Fibroblast of skin of right quadriceps (primary cell): ENCODE measurements around the gene LSM2.

ENCODE experiments used
- DNase-seq: peaks from one replicate; pipeline ENCODE4 v3.0.0-alpha.2; 2013

Gene LSM2

DNA sequence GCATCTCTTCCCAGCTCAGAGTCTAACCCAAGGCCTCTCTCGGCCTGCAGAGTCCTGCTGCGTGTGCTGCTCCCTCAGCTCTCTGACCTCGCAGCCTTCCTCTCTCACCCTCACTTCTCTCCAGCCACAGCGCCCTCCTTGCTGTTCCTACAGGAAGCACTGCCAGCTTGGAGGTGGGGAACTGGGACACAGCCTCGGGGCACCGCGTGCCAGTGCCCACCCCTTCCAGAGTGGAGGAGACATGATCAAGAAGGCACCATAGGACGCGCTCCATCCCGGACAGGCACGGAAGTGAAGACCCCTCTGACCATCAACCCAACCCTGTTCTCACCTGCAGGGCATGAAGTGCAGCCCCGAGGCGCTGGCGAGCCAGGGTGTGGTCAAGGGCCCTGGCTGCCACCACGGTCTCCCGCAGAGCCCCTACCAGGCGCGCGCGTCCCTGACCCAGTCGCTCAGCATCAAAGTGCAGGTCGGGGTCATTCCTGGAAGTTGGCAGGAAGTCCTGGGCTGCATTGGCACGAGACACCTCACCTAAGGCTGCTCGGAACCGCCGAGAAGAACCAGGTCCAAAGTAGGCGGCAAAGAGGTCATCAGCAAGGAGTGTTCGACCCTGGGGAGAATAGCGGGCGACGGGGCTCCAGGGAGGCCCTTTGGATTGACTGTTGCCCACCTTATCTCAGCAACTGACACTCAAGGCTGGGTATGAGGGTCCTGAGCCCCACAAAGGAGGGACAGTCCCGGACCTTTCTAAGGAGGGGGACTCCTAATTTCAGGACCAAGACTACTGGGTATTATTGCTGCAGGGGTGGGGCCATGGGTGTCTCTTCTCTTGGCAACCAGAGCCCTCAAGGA is 30.9 kb downstream of the LSM2 start:
- DNase-seq, result no peak

GRCh38 chr6:31775184-31775583 is 31.6 kb downstream of the LSM2 start:
- DNase-seq, result no peak

GRCh38 chr6:31771992-31772358 is 34.8 kb downstream of the LSM2 start:
- DNase-seq, result peak; percentile 45

DNA sequence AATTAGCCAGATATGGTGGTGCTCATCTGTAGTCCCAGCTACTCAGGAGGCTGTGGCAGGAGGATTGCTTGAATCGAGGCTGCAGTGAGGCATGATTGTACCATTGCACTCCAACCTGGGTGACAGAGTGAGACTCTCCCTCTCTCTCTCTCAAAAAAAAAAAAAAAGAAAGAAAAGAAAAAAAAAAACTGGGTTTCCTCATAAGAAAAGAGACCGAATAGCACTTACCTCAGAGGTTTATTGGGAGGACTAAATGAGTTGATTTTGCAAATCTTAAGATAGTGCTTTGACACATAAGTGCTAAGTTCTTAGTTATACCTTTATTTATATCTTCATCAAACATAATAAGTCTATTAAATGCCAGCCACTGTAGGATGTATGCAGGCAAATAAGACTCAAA is 35.9 kb downstream of the LSM2 start:
- no peak for DNase-seq

DNA sequence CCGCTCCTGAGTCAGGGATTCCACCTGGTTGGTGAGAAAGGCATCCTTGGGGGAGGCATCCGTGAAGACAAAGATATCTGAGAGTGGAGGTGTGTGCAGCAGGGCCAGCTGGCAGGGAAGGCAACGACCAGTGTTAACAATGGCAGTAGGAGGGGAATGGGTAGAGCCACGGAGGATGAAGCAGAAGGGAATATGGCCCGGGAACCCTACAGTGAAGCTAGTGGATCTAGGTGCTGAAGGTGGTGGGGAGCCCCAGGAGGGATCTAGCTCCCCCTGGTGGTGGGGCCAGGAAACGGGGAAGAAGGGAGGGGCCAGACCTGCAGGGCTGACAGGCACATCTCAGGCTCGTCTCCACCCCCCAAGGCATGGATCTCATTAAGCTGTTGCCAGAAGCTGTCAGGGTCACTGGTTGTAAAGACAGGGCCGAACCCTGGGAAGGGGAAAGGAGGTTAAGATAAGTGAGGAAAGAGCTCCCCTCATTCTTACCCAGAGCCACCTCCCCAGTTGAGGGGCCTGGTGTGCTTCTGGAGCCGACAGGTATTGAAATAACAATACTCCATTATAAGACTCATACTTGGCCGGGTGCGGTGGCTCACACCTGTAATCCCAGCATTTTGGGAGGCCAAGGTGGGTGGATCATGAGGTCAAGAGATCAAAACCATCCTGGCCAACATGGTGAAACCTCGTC is 36.9 kb downstream of the LSM2 start:
- peak; percentile 33 for DNase-seq

GRCh38 chr6:31768363-31769257 is 38.2 kb downstream of the LSM2 start:
- no peak for DNase-seq

DNA sequence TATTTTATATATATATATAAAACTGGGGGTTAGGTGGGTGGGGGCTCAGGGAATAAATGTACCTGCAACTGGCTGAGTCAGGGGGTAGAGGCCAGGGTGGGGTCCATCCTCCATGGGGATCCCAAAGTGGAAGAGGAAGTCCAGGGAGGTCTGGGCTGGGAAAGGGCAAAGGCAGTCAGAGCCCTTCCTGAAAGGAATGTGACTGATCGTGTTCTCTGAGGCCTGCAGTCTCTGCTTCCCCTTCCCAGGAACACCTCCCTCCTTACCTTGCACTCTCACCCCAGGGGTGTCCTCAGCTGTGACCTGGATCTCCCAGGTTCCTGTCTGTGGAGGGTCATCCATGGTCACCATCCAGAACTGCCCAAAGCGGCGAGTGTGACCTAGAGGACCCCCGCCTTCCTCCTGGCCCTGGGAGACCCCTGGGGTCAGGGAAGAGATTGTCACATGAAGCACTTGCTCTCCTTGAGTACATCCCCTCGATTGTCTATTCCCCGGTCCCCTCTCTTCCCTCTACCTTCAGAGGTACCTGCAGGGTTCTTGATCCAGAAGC is 39.6 kb downstream of the LSM2 start:
- DNase-seq, result no peak

GRCh38 chr6:31765910-31766794 is 40.6 kb downstream of the LSM2 start:
- no peak for DNase-seq

DNA sequence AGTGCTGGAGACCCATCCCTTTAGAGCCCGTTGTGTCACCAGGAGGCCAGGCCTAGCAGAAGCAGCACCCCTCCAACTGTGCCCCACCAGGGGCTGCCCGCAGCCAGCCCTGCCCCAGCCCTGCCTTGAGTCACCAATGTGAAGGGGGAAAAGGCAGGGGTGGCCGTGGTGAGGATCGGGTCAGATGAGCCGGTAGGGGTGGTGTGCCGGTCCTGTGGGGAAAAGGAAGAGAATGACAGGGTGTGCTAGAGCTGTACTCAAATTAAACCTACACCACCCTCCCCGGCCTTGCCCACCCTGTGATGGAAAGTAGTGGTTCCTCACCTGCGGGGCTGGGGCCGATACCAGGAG is 41.2 kb downstream of the LSM2 start:
- DNase-seq, result no peak

DNA sequence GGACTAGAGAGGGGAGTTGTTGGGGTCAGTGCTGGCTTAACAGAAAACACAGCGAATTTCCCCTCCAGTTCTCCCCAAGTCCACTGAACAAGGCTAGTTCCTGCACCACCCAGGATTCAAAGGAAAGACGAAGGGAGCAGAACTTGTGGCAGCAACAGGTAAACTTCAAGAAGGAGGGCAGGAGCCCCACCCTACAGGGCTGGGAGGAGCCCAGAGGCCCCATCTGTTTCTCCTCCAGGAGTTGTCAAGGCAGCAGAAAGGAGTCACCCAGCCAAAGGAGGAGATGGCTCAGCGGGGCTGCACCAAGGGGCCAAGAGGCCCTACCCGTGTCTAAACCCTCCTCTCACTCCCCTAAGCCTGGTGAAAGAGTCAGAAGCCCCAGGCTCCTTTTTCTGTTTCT is 42.6 kb downstream of the LSM2 start:
- DNase-seq, result no peak

DNA sequence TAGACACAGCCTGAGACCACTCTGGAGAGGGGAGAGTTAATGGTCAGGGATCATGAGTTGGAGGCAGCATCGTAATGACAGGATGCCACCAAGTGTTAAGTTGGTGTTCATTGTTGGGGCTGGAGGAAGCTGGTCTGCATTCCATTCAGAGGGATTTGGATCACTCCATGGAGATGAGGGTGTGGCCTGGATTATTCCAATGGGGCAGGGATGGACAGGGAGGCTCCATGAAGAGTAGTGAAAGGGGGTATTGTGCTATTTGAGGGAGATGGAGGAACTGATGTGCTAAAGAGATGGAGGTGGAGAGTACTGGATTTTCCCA is 43.2 kb downstream of the LSM2 start:
- DNase-seq, result peak; percentile 75

GRCh38 chr6:31762878-31763618 is 43.7 kb downstream of the LSM2 start:
- no peak for DNase-seq

- DNase-seq, result no peak
Observed at GRCh38 chr6:31762356-31762755, 44.4 kb downstream of the LSM2 start, which contains the start of gene SAPCD1. Gene SAPCD1, plus strand, starts transcription at chr6:31762656. Its CDS starts 399 bp downstream, at chr6:31763055.

DNA sequence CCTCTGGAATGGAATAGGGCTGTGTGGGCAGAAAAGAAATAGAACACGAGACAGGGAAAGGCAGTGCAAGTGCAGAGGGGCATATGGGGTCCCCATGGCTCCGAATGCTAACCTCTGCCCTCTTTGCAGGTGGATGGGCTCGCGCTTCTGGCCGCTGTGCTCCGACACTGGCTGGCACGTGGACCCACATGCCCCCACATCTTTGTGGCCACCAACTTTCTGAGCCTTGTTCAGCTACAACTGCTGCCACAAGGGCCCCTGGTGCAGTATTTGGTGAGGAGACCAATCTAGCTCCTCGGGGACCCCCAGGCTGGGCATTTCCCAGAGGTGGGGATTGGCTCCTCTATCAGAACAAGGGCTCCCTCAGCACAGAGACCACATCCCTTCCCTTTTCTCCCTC is 45.4 kb downstream of the LSM2 start:
- no peak for DNase-seq

- DNase-seq, result no peak
Observed at GRCh38 chr6:31760790-31761189, 46.0 kb downstream of the LSM2 start.

DNA sequence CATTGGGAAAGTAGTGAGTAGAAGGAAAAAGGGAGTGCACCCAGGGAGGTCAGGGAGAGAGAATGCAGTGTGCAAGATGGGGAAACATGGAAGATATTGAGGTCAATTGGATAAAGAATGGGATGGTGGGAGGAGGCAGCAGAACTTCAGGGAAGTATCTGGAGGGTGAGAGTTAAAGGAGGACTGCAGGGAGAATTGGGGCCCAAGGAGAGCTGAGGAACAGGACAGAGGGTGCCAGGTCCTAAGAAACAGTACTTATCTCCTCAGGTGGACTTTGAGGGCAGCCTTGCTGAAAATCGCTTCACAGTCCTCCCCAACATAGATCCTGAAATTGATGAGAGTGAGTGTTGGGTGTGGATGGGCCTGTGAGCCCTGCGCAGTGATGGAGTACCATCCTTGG is 48.5 kb downstream of the LSM2 start:
- no peak for DNase-seq

GRCh38 chr6:31752739-31753319 is 53.9 kb downstream of the LSM2 start:
- peak; percentile 77 for DNase-seq

- DNase-seq, result no peak
Observed at GRCh38 chr6:31750411-31751022, 56.2 kb downstream of the LSM2 start.

- no peak for DNase-seq
Observed at GRCh38 chr6:31749301-31750036, 57.3 kb downstream of the LSM2 start.
